ENCODE results near the gene ZSWIM6. TPM values are rescaled to one million over a fixed set of nuclear protein-coding genes. Genes with fewer than 3 reads are reported as not detected.
A peak's percentile ranks its signal among the peaks of the same experiment; 100 is the strongest.

ZSWIM6 gene
- polyA plus RNA-seq, 1 donor: 34.3 TPM

DNA sequence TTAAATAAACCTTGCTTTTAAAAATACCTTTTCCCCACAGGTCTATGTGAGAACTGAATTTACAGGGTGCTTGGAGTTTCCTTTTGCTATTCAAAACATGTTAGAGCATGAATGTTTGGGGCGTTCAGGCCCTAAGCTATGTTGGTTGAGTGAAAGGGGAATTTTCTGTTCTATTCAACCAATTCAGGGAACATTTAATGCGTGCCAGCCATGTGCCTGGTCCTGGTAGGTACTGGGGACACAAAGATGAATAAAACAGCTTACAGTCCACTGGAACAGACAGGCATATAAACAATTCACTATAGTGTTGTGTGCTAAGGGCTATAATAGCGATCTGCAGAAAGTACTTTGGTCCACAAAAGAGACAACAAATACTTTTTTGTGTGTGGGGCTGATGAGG, 108.5 kb downstream of the ZSWIM6 start:
- DNase-seq: no peak

DNA sequence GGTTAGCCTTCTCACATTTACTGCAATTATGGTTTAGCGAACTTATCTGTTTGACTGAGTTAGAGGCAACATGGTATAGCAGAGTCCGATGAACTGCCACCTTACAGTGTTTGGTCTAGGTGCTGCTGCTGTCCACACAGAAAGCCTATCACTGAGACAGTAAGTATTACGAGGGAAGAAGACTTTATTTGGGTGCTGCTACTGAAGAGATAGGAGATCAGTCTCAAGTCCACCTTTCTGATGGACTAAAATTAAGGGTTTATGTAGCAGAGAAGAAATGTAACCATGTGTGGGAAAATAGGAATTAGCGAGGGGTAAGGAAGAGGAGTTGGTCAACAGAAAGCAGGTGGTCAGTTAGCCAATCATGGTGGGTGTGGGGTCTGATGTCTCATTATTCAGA, 109.7 kb downstream of the ZSWIM6 start:
- no peak for DNase-seq

DNA sequence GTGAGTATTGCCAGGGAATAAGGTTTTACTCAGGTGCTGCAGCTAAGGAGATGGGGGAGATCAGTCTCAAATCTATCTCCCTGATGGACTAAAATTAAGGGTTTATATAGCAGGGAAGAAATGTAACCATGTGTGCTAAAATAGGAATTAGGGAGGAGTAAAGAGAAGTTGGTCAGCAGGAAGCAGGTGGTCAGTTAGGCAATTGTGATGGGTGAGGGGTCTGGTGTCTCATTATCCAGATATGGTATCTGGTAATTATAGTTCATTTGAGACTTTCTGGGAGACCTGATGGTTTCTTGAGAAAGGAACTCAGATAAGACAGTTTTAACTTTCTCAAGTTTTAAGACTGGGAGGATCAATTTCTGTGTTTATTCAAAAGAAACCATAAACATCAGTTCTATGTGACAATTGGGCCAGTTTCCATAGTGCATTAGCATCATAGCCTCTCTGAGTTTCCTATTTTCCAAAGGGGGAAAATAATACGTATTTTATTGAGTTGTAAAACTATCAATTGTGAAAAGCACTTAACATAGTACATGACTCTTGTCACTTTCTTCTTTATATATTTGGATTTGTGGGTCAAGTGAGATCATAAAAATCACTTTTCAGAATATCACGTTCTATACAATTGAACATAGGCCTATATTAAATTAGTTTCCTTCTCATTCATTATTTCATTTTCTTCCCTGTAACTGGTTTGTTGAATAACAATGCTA, 115.9 kb downstream of the ZSWIM6 start:
- DNase-seq: no peak

DNA sequence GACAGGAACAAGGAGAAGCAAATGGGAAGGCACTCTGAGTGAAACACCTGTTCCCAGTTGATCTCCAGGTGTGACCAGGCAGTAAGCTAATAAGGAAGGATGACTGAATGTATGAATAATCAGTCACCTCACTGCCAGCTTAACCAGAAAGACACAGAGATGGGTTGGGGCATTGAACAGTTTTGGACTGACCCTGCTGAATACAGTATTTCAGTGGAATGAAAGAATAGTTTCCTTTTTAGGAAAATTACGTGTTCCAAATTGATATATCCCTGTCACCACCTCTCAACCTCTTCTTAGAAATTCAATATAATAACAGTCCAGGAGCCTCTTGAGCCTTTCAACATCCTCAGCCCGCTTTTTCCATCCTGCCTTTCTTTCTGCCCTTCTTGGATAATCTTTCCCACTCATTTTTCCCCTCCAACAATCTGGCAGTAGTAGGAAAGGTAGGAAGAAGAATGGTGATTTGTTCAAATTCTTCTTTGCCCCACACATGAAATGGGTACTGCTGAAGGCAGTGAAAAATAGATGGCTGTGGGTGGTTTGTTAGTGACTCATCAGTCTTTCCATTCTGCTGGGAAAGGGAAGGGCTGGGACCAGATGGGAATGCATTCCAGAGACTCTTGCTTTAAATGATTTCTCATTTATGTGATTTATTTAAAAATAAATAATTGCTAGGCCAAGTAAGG, 117.9 kb downstream of the ZSWIM6 start:
- DNase-seq: no peak

DNA sequence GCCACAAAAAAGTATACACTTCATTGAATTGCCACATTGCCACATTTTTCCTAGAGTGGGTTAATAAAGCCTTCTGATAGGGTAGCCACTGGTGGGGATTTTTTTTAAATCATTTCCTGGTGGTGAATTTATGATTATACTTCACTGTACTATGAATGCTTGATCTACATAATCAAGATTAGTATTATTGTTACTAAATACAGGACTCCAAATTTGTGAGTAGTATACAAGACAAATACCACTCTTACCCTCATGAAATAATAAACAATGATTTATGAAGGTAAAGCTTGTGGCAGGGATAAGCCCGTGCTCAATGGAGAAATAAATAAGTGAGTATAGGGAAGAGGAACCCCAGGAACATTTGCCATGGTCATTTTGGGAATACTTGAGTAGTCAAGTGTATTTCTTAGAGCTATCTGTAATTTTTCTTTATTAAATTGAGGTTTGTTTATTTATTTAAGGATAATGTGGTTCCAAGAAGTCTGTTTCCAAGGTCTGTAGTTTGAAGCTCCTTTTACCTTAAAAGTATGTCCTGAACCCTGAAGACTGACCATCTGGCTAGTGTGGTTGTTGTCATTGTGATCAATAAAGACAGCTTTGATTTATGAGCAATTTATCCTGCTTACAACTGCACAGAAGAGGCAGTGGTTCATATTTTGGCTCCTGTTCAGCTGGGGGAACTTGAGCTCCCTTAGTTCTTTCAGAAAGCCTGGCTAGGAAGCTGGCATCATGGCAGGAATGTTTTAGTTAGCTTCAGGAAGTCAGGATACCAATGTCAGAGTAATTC, 118.6 kb downstream of the ZSWIM6 start:
- no peak for DNase-seq

DNA sequence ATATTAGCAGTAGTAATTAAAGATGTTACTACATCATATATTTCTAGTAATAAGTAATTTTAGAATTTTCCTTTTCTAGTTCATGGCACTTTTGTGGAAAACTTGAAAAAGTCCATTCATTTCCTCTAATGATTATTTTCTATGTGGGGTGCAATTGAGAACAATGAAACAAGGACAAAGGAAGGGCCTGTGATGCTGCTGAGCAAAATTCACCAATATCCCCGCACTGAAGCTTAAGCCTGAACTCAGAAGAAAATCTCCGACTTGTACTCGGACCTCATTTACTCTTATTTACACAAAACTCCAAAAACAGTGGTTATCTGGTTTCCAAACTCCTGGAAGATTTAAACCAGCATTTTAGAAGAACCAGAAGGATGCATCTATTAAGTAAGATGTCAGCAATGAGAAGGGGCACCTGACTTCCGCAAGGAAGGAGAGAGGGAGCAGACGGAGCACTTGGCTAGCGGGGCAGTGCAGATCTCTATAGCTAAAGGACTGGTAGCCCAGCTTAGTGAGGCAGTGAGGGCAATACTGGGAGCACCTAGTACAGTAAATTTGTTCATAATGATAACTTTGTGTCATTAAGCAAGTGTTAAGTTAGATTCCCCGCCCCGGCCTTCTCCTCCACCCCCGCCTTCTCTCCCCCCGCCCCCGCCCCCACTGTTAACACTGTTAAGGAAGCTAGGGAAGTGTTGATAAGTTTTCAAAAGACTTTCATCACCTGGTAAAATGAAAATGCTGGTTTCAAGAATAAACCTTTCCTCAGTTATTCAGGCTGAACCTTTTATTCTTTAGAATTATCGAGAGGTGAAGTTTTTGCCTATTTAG, 123.3 kb downstream of the ZSWIM6 start:
- DNase-seq: no peak

DNA sequence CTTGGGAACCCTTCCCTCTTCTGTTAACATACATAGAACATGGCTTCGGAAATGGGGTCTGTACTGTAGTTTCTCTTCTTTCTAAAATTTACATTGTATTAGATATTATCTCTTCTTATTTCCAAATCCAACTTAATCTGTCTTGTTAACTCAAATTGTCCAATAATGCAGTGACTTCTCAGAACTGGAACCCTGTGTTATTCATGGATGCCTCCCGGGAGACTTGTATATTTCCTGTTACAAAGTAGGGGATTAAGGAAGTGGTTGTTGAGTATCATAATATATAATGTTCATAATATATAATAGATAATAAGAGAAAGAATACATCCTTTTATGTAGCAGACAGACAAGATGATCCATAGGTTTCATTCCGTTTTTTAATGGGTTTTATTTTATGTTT, 128.4 kb downstream of the ZSWIM6 start:
- DNase-seq: no peak

DNA sequence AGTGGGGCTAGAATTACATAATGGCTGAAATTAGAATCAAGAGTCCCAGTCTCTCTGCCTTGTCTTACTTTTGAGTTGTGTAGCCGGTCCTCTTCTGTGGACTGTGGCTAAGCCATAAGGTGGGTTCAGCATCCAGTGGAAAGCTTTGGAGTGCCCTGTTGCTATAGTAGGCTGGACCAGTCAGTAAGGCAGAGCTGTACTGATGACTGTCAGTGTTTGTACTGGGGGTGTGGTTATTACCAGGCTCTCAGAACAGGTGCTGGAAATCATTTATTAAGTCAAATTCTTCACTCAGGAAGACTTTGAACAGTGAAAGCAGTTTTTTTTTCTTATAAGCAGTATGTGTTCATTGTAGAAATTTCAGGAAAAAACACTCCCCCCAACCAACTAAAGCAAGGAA, 129.4 kb downstream of the ZSWIM6 start:
- no peak for DNase-seq

DNA sequence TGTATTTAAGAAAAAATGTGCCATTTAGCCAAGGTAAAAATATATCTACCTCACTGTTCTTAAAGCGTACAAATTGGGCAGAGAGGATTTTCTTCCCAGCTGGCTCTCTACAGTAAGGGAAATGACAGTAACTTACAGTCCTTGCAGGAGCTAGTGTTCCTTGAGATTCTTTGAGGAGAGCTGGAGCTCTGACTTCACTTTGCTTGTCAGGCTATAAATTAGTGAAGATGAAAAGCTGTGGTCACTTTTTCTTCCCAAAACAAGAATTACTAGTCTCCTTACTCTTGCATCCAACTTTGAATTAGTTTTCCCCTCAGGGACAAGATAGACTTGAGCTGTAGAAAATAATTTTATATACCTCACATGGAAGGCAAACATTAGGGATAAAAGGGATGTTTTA, 129.9 kb downstream of the ZSWIM6 start:
- DNase-seq: no peak

DNA sequence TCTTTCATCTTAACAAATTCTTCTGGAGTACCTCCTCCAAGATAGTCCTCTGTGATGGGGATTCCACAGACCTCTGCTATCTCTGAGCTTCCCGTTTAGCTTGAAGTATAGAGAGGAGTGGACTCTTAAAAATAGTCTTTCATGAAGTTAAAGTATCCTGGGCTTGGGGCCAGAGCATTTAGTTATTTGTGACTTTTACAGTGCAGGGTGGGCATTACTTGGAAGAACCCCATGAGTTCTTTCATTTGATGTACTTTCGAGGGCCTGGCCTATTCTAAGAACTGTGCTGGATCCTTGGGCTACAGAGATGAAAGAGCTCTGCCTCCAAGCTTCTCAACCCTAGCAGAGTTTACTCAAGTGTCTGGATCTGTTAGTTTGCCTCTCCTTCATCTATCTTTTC, 131.5 kb downstream of the ZSWIM6 start:
- DNase-seq: no peak

DNA sequence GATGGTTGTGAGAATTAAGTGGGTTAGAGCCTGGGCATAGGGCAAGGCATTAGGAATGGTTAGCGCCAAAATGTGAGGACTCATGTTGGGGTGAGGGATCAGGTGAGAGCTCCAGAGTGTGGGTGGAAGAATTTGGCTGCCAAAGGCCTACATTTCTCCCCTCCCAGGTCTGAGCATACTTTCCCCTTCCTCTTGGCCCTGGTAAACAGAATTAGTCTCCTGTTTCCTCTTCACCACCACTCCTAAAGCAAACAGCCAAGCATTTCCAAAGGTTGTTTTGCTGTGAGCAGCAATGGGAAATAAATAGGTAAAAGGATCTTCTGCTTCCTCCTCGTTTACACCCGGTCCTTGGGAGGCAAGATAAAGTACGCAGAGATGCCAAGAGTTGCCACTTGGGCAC, 132.5 kb downstream of the ZSWIM6 start:
- DNase-seq: no peak

DNA sequence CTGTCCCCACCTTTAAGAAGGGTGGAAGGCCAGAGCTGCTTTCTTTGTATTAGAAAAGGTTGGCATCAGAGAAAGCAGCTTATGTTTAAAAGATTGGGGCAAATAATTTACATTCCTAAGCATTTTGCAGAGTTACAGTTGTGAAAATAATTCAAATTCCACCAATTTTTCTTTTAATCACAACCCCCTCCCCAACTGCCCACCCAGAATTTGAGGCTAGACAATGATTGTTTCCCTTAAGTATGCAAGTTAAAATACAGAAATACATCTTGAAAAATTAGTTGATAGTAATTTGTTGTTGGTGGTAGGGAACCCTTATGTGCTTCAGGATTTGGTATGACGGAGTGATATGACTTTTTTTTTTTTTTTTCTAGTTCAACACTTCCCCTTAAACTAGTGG, 133.0 kb downstream of the ZSWIM6 start:
- no peak for DNase-seq

DNA sequence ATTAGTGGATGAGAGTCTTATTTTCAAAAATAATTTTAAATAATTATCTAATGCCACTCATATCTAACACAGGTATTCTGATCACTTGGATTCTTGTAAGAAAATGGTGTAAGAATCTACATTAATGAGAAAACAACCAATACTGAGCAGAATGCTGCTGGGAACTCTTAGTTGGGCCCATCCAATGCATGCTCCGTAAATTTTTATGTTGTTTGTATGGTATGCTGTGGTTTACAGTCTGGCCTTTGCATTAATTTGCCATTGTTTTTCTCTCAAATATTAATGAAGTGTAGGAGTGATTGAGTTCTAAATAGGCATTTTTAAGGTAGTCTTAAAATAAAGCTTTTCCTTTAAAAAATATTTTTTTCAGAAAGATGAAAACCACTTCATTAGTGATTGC, 133.4 kb downstream of the ZSWIM6 start:
- no peak for DNase-seq

DNA sequence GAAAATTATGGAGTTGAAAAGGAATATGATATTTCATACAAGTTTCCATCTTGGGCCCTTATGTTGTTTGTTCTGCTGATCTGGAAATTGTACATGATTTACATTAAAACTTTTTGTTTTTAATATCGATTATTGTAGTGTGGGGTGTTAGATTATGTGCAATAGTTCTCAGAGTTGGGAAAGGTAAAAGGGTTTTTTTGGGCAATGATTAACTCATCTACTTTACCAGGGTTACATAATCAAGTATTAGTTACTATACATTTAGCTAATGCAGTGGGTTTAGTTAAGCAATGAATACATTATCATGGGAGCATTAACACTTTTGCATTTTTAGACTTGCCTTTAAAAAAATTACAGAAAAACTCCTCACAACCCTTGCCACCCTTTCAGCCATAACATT, 134.0 kb downstream of the ZSWIM6 start:
- no peak for DNase-seq

DNA sequence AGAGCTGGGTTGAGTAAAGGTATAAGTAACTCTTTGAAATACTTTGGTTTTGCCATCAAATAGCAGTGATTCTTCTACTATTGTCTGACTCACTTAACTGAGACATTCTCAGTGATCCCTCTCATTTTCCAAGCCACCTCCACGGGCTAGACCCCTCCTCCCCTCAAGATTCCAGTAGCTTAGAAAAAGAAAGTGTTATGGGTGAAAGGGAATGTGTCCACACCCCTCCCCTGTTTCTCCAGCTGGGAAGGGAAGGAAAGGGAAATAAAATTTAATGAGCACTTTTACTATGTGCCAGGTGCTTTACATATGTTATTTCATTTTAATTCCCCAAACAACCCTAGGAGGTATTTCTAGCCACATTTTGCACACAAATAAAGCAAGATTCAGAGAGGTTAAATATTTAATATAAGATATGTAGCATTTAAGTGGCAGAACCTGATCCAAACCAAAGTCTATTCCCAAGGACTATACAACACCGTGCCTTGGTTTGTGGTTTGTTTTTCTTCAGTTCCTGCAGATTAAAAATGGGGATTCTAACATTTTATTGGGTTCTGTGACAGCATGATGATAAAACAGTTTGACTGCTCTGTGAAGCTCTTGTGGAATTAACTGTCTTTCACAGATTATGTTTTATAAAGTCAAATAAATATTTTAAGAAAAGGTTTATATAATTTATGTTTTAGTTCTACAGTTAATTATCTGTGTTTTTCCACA, 135.9 kb downstream of the ZSWIM6 start:
- DNase-seq: peak; percentile 33

DNA sequence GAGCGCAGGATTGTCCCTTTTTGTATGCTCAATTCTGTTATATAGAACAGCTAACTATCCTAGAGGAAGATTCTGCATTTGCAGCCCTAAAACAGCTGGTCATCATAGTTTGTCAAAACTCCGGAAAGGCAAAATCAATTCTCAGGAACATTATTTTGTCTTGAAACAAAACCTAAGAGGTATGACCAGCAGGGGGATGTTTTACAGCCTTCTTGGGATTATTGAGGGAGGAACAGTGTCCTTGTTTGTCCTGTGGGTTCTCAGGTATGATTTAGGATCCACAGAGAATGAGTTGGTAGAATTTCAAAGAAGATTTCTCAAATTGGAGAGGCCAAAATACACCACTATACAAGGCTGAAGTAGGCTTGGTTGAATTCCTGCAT, 136.4 kb downstream of the ZSWIM6 start:
- DNase-seq: no peak

DNA sequence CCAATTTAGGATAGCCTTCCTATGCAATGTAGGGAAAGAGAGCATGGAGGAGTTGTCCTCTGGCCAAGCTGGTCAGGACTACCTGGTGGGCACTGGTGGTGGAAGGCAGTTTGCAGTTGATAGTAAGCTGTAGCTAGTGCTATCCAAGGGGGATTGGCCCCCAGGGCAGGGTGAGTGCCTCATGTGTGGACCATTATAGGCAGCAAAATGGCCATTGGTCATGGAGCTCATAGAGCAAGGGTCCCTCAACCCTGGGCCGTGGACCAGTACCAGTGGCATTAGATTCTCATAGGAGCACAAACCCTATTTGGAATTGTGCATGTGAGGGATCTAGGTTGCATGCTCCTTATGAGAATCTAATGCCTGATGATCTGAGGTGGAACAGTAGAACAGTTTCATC, 139.3 kb downstream of the ZSWIM6 start:
- no peak for DNase-seq

DNA sequence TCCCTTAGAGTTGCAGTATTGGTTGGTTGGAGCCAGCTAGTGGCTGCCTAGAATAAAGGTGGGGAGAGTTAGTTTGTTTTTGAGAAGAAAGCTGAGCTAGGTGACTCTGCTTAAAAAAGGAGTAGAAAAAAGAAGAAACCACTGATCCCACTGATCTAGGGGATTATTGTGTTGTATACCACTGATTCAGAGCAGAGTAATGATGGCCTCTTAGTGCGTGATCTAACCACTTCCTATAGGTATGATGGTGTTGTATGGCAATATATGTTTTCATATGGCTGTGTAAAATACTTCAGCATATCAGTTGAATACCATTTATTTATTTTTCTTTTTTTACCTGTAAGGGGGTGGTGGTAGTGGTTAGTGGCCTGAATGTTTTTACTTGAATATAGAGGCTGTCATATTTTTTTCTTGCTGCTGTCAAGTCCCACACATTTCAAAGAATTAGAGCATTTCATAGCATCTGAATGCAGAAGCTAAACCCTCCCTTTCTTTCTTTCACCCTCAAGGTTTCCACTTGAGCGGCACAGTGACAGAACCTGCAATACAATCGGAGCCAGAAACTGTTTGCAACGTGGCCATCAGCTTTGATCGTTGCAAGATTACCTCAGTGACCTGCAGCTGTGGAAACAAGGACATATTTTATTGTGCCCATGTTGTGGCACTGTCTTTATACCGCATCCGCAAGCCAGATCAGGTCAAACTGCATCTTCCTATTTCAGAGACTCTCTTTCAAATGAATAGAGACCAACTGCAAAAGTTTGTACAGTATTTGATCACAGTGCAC, 140.3 kb downstream of the ZSWIM6 start:
- DNase-seq: no peak

DNA sequence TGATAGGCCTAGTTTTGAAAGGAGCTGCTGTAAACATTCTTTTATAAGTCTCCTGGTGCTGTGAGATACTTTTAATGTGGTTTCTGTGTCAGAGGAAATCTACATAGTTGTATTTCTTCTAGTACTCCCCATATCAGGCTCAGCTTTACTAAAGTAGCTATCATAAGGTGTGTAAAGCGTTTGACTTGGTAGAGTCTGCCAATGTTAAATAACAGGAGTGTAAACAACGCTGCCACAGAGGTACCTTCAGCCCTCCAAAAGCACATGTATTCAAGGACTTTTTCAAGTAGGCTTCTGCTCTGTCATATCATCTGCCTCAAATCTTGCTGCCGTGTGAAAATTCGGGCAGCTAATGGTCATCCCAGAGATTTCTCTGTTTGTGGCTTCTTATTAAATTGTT, 142.7 kb downstream of the ZSWIM6 start:
- no peak for DNase-seq

DNA sequence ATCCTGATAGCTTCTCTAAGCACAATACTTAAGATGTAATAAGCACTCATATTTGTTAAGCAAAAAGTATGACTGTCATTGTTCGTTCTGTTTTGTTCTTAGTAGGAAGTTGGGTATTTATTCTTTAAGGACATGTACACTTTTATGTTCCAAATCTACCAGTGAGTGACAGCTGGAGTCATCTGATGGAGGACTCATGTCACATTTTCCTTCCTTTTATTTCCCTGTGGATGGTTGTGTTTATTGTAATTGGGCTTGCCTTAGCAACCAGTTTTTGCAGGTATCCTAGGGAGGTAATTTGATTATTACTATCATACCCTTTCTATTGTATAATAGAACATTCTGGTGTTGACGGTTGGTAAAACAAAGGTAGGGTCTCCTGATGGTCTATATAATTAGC, 145.7 kb downstream of the ZSWIM6 start:
- DNase-seq: no peak
